ENCODE measurements around the gene NETO2. TPM values are rescaled to one million over a fixed set of nuclear protein-coding genes. Genes with fewer than 3 reads are reported as not detected.

The NETO2 gene
- total and polyA plus RNA-seq, 9 of the 15 experiments (the other 6 are each of a cell fraction or from before 2014, with no cell fraction given) = 4.1 to 37.0 (median 22.2) TPM

DNA sequence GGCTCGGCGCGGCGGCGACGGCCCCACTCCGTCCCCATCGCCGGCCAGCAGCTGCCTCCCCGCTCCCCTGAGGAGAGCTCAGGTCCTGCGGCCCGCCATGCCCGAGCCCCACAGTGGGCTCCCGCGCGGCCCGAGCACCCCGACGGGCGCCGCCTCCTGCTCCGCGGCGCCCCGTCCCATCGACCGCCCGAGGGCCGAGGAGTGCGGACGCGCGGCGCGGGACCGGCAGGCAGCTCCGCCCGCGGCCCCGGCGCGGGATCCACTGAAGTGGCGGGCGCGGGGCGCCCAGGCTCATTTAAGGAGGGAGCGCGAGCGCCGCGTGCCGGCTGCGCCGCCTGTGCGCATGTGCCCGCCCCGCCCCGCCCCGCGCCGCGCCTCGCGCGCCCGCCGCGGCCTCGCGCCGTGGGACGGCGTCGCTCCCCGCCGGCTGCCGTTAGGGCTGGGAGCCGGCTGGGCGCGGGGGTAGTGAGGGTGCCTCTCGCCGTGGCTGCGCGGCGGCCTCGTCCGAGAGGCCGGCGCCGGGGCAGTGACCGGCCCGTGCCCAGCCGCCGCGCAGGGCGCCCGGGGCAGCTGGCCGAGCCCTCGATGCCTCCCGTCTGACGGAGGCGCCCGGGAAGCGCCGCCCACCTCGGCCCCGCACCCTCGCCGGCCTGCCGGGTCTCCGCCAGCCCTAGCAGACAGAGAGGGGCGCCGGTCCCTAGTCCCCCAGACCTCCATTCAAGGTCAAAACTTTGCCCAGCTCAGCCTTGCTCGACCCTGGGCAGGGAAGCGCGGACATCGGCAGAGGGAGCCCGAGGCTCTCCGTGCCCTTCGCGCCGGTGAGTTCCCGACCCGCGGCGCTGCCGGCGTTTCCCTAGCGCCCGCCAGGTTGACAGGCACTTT is at the start of gene NETO2 (continued):
- TF ChIP-seq, protein P1, sequence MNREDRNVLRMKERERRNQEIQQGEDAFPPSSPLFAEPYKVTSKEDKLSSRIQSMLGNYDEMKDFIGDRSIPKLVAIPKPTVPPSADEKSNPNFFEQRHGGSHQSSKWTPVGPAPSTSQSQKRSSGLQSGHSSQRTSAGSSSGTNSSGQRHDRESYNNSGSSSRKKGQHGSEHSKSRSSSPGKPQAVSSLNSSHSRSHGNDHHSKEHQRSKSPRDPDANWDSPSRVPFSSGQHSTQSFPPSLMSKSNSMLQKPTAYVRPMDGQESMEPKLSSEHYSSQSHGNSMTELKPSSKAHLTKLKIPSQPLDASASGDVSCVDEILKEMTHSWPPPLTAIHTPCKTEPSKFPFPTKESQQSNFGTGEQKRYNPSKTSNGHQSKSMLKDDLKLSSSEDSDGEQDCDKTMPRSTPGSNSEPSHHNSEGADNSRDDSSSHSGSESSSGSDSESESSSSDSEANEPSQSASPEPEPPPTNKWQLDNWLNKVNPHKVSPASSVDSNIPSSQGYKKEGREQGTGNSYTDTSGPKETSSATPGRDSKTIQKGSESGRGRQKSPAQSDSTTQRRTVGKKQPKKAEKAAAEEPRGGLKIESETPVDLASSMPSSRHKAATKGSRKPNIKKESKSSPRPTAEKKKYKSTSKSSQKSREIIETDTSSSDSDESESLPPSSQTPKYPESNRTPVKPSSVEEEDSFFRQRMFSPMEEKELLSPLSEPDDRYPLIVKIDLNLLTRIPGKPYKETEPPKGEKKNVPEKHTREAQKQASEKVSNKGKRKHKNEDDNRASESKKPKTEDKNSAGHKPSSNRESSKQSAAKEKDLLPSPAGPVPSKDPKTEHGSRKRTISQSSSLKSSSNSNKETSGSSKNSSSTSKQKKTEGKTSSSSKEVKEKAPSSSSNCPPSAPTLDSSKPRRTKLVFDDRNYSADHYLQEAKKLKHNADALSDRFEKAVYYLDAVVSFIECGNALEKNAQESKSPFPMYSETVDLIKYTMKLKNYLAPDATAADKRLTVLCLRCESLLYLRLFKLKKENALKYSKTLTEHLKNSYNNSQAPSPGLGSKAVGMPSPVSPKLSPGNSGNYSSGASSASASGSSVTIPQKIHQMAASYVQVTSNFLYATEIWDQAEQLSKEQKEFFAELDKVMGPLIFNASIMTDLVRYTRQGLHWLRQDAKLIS (CRISPR knock-in tag; IDR thresholded peaks at IDR 0.05) = 0 out of 2 replicates have a peak, but pooled peaks have one; percentile 6
- TF ChIP-seq NCOA1 (IDR thresholded peaks at IDR 0.05; ENCODE audit: low read depth) (no peak), ZBTB34 (CRISPR knock-in tag; IDR thresholded peaks at IDR 0.05) (no peak), L3MBTL2 (IDR thresholded peaks at IDR 0.05) (peak; percentile 97), CC2D1A (IDR thresholded peaks at IDR 0.05) (no peak), JUN (IDR thresholded peaks at IDR 0.05; ENCODE audit: borderline replicate concordance, low read depth, low read length) (no peak; the same call in 1 of the 2 replicates), JUN (CRISPR knock-in tag; IDR thresholded peaks at IDR 0.05; ENCODE audit: borderline replicate concordance) (0 out of 2 replicates have a peak, but pooled peaks have one; percentile 44), POU5F1 (IDR thresholded peaks at IDR 0.05; ENCODE audit: borderline replicate concordance, low read depth, low read length, partially characterized antibody) (no peak), POLR2AphosphoS5 (IDR thresholded peaks at IDR 0.05; ENCODE audit: control insufficient read depth, insufficient read depth, low read depth, low read length) (peak; percentile 37; the same call in 1 of the 2 replicates), MBD2 (IDR thresholded peaks at IDR 0.05; ENCODE audit: borderline replicate concordance, low read depth) (no peak), KDM5B (IDR thresholded peaks at IDR 0.05; ENCODE audit: insufficient replicate concordance, low read depth, low read length) (peak; percentile 68), ZZZ3 (IDR thresholded peaks at IDR 0.05) (no peak), GMEB1 (CRISPR knock-in tag; IDR thresholded peaks at IDR 0.05) (peak; percentile 37; the same call in 1 of the 2 replicates), RBBP5 (IDR thresholded peaks at IDR 0.05; ENCODE audit: borderline replicate concordance, insufficient read depth, low read length, poor library complexity, severe bottlenecking) (peak; percentile 68)
- TF ChIP-seq, protein P2, sequence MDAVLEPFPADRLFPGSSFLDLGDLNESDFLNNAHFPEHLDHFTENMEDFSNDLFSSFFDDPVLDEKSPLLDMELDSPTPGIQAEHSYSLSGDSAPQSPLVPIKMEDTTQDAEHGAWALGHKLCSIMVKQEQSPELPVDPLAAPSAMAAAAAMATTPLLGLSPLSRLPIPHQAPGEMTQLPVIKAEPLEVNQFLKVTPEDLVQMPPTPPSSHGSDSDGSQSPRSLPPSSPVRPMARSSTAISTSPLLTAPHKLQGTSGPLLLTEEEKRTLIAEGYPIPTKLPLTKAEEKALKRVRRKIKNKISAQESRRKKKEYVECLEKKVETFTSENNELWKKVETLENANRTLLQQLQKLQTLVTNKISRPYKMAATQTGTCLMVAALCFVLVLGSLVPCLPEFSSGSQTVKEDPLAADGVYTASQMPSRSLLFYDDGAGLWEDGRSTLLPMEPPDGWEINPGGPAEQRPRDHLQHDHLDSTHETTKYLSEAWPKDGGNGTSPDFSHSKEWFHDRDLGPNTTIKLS (IDR thresholded peaks at IDR 0.05; ENCODE audit: borderline replicate concordance, low read depth) = peak; percentile 68; the same call in 1 of the 2 replicates
